IPS-11a (cell line): Measurements from ENCODE around the gene GALNT16.

Experiments
- H3K4me3 ChIP-seq: one replicate; pipeline ENCODE4 v1.5.1; 2013; ENCODE audit warnings: low read depth, low read length, control low read depth

GALNT16 gene

GRCh38 chr14:69333791-69334337 is 73.9 kb downstream of the GALNT16 start:
- no peak overlapping the region for H3K4me3 ChIP-seq

- no peak overlapping the region for H3K4me3 ChIP-seq
Measured at GRCh38 chr14:69334576-69334975, 74.6 kb downstream of the GALNT16 start.

GRCh38 chr14:69335371-69335771 is 75.4 kb downstream of the GALNT16 start:
- H3K4me3 ChIP-seq, result no peak overlapping the region

GRCh38 chr14:69337984-69338383 is 78.0 kb downstream of the GALNT16 start:
- no peak overlapping the region for H3K4me3 ChIP-seq

GRCh38 chr14:69339426-69339825 is 79.5 kb downstream of the GALNT16 start:
- H3K4me3 ChIP-seq, result no peak overlapping the region

GRCh38 chr14:69342928-69343525 is 83.1 kb downstream of the GALNT16 start:
- H3K4me3 ChIP-seq, result no peak overlapping the region

GRCh38 chr14:69344171-69344570 is 84.2 kb downstream of the GALNT16 start:
- no peak overlapping the region for H3K4me3 ChIP-seq

- H3K4me3 ChIP-seq, result no peak overlapping the region
Measured at GRCh38 chr14:69345402-69345801, 85.4 kb downstream of the GALNT16 start.

- no peak overlapping the region for H3K4me3 ChIP-seq
Measured at GRCh38 chr14:69346710-69347109, 86.8 kb downstream of the GALNT16 start.

GRCh38 chr14:69349091-69349777 is 89.3 kb downstream of the GALNT16 start:
- H3K4me3 ChIP-seq, result no peak overlapping the region

- H3K4me3 ChIP-seq, result no peak overlapping the region
Measured at GRCh38 chr14:69350892-69351291, 90.9 kb downstream of the GALNT16 start.

- H3K4me3 ChIP-seq, result no peak overlapping the region
Measured at GRCh38 chr14:69351385-69351784, 91.4 kb downstream of the GALNT16 start.

- no peak overlapping the region for H3K4me3 ChIP-seq
Measured at GRCh38 chr14:69351911-69352310, 92.0 kb downstream of the GALNT16 start.

- H3K4me3 ChIP-seq, result no peak overlapping the region
Measured at GRCh38 chr14:69353168-69353567, 93.2 kb downstream of the GALNT16 start.

- no peak overlapping the region for H3K4me3 ChIP-seq
Measured at GRCh38 chr14:69354383-69355153, 94.6 kb downstream of the GALNT16 start.

GRCh38 chr14:69355154-69355597 is 95.2 kb downstream of the GALNT16 start:
- no peak overlapping the region for H3K4me3 ChIP-seq

GRCh38 chr14:69355607-69356281 is 95.8 kb downstream of the GALNT16 start:
- H3K4me3 ChIP-seq, result no peak overlapping the region

- H3K4me3 ChIP-seq, result no peak overlapping the region
Measured at GRCh38 chr14:69356903-69357543, 97.1 kb downstream of the GALNT16 start.

- H3K4me3 ChIP-seq, result no peak overlapping the region
Measured at GRCh38 chr14:69357544-69358200, 97.7 kb downstream of the GALNT16 start.
